ENCODE data around the gene TERB2.
"Not testable (repeated sequence)": the region's sequence is repeated elsewhere in the genome, so short reads cannot be mapped to it uniquely, and the experiment has no call there.

- TF ChIP-seq, protein P1, sequence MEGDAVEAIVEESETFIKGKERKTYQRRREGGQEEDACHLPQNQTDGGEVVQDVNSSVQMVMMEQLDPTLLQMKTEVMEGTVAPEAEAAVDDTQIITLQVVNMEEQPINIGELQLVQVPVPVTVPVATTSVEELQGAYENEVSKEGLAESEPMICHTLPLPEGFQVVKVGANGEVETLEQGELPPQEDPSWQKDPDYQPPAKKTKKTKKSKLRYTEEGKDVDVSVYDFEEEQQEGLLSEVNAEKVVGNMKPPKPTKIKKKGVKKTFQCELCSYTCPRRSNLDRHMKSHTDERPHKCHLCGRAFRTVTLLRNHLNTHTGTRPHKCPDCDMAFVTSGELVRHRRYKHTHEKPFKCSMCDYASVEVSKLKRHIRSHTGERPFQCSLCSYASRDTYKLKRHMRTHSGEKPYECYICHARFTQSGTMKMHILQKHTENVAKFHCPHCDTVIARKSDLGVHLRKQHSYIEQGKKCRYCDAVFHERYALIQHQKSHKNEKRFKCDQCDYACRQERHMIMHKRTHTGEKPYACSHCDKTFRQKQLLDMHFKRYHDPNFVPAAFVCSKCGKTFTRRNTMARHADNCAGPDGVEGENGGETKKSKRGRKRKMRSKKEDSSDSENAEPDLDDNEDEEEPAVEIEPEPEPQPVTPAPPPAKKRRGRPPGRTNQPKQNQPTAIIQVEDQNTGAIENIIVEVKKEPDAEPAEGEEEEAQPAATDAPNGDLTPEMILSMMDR (IDR thresholded peaks at IDR 0.05): not testable (repeated sequence)
- not testable (repeated sequence) for TF ChIP-seq POLR2AphosphoS5, POLR2A (IDR thresholded peaks at IDR 0.05)
Measured at GRCh38 chr15:45004590-45005175, 48.2 kb downstream of the TERB2 start.

Measured in upper lobe of left lung (tissue), 4 donors.